Lower leg skin (tissue), 3 donors: ENCODE data around the gene MCOLN1.

Experiments used
- POLR2A ChIP-seq, 2 donors: fragments of 450-650 bp; IDR thresholded peaks; one replicate each; pipeline ENCODE4 v1.6.1; 2016 to 2017; ENCODE audit warnings: antibody characterized with exemption in 2 of 2, mild to moderate bottlenecking in 1 of 2, moderate library complexity in 1 of 2
- TF ChIP-seq, protein P1 (sequence below), 3 donors: fragments of 450-650 bp; IDR thresholded peaks; one replicate each; pipeline ENCODE4 v1.5.1; 2016; ENCODE audit warnings: antibody characterized with exemption in 3 of 3, mild to moderate bottlenecking in 3 of 3, moderate library complexity in 2 of 3

- TF ChIP-seq, protein P1, sequence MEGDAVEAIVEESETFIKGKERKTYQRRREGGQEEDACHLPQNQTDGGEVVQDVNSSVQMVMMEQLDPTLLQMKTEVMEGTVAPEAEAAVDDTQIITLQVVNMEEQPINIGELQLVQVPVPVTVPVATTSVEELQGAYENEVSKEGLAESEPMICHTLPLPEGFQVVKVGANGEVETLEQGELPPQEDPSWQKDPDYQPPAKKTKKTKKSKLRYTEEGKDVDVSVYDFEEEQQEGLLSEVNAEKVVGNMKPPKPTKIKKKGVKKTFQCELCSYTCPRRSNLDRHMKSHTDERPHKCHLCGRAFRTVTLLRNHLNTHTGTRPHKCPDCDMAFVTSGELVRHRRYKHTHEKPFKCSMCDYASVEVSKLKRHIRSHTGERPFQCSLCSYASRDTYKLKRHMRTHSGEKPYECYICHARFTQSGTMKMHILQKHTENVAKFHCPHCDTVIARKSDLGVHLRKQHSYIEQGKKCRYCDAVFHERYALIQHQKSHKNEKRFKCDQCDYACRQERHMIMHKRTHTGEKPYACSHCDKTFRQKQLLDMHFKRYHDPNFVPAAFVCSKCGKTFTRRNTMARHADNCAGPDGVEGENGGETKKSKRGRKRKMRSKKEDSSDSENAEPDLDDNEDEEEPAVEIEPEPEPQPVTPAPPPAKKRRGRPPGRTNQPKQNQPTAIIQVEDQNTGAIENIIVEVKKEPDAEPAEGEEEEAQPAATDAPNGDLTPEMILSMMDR (IDR thresholded peaks at IDR 0.05) = no peak
- TF ChIP-seq POLR2A (IDR thresholded peaks at IDR 0.05) = no peak
These were observed 44.1 kb upstream of the MCOLN1 start for GRCh38 chr19:7478173-7478842.
